Activated T-helper 2 cell treated with anti-CD3 and anti-CD28 coated beads, Interferon-gamma antibody, Interleukin-2, Interleukin-4, amounts not matched to agents 10 μg/mL and 5 μg/mL and 100 μg/mL, durations not matched to agents 14 hours and 24 hours and 36 hours (primary cell): ENCODE measurements around the gene PPFIBP2. TPM values are rescaled to one million over a fixed set of nuclear protein-coding genes. Genes with fewer than 3 reads are reported as not detected.

Source experiments
- DNase-seq: peaks from one replicate; pipeline ENCODE4 v3.0.0; 2021; ENCODE audit warnings: low spot score
- H3K27ac Mint-ChIP-seq: one replicate; pipeline ENCODE4 v1.8.0; 2021; ENCODE audit warnings: mixed read lengths
- H3K27me3 Mint-ChIP-seq: one replicate; pipeline ENCODE4 v1.8.0; 2021; ENCODE audit warnings: low read depth, mixed read lengths
- H3K36me3 Mint-ChIP-seq: one replicate; pipeline ENCODE4 v1.8.0; 2021; ENCODE audit warnings: low read depth, mixed read lengths
- H3K4me1 Mint-ChIP-seq: one replicate; pipeline ENCODE4 v1.8.0; 2021; ENCODE audit warnings: low read depth, mixed read lengths
- H3K4me3 Mint-ChIP-seq: one replicate; pipeline ENCODE4 v1.8.0; 2021; ENCODE audit warnings: low read depth, mild to moderate bottlenecking, moderate library complexity, mixed read lengths
- H3K9me3 Mint-ChIP-seq: one replicate; pipeline ENCODE4 v1.8.0; 2021; ENCODE audit warnings: mixed read lengths
- intact Hi-C: fragments of 100-400 bp; cut with micrococcal nuclease; formaldehyde crosslinking; loops from one replicate; pipeline ENCODE4 v1.15.1; 2023
- total RNA-seq: library from RNA; stranded (reverse); gene quantifications from 2 replicates; pipeline ENCODE4 v1.2.3, GENCODE V29; 2022

The PPFIBP2 gene
- total RNA-seq, 1 donor from 2014 or later = 1.1 TPM

- Mint-ChIP-seq H3K4me1 (peaks cover 14% of the 10 kb centered on the region), H3K4me3 (no peak overlapping the region), H3K27ac (no peak overlapping the region), H3K27me3 (peaks cover 32% of the 10 kb centered on the region), H3K9me3 (no peaks in the 10 kb centered on the region), H3K36me3 (no peaks in the 10 kb centered on the region)
- no peak for DNase-seq
- intact Hi-C loops = no loop called here
These were observed 68.7 kb downstream of the PPFIBP2 start for GRCh38 chr11:7582338-7582985.

- H3K27me3 Mint-ChIP-seq = peaks cover 32% of the 10 kb centered on the region
- intact Hi-C loops = no loop called here
- DNase-seq = no peak
- H3K36me3 Mint-ChIP-seq = no peaks in the 10 kb centered on the region
- peaks cover 6% of the 10 kb centered on the region for H3K4me1 Mint-ChIP-seq
- no peaks in the 10 kb centered on the region for H3K9me3 Mint-ChIP-seq
- H3K27ac Mint-ChIP-seq = no peak overlapping the region
- H3K4me3 Mint-ChIP-seq = no peak overlapping the region
These were observed 69.4 kb downstream of the PPFIBP2 start for GRCh38 chr11:7583248-7583647.

DNA sequence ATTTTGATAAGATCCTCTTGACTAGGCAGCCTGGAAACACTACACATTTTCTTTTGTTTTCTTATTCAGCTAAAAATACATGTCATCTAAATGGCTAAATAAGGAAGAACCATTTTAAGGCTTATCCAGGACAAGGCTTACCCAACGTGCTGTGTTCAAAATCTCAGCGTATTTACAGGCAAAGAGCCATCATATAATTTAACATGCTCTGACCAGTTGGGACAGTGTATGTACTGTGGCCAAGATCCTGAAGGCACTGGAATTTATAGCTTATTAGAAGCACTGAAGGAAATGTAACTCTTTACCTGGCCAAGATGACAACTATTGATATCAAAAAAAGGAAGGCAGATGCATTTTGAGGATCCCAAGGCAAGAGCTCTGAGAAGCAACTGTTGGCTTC is 71.1 kb downstream of the PPFIBP2 start:
- no peaks in the 10 kb centered on the region for H3K9me3 Mint-ChIP-seq
- no peak overlapping the region for H3K27ac Mint-ChIP-seq
- H3K27me3 Mint-ChIP-seq = peaks cover 27% of the 10 kb centered on the region
- no peak for DNase-seq
- no peaks in the 10 kb centered on the region for H3K36me3 Mint-ChIP-seq
- no peaks in the 10 kb centered on the region for H3K4me1 Mint-ChIP-seq
- intact Hi-C loops = no loop called here
- H3K4me3 Mint-ChIP-seq = no peak overlapping the region

DNA sequence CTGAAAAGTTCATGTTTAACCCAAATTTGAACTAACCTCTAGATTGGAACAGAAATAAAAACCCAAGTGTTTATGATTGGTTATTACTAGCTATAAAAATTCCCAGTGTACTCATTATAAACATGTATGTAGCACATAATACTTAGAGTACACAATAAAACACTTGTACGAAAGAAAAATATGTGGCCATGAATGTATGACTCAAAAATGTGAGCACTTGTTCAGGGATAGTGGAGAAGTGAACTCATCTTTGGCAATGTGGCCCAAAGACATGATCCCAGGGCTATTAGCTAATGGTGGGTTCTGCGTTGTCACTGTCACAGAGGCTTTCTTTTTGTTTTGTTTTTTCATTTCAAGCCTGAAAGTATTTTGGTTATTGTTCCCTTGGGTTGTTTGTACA is 72.0 kb downstream of the PPFIBP2 start:
- Mint-ChIP-seq H3K9me3 (no peaks in the 10 kb centered on the region), H3K36me3 (no peaks in the 10 kb centered on the region), H3K4me1 (no peaks in the 10 kb centered on the region), H3K4me3 (no peak overlapping the region), H3K27ac (no peak overlapping the region), H3K27me3 (peaks cover 27% of the 10 kb centered on the region)
- DNase-seq = no peak
- intact Hi-C loops = no loop called here

DNA sequence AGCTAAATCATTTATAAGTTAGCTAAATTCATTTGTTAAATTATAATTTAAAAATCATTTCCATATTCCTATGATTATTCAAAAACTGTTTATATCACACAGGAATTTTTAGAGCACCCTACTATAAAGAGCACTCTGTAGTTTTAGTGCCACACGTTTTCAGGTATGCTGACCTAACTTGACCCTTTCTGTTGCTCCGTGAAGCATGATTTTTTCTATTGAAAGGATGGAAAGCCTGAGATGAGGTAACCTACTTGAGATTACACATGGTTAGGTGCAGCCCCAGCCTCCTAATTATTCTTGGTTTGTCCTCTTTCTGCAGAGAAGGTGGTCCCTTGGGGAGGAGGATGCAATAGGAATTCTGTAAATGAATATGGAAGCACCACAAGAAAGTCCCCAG is 72.6 kb downstream of the PPFIBP2 start:
- Mint-ChIP-seq H3K27ac (no peak overlapping the region), H3K4me3 (no peak overlapping the region), H3K36me3 (no peaks in the 10 kb centered on the region), H3K27me3 (peaks cover 25% of the 10 kb centered on the region), H3K9me3 (no peaks in the 10 kb centered on the region), H3K4me1 (no peaks in the 10 kb centered on the region)
- intact Hi-C loops = no loop called here
- DNase-seq = no peak

DNA sequence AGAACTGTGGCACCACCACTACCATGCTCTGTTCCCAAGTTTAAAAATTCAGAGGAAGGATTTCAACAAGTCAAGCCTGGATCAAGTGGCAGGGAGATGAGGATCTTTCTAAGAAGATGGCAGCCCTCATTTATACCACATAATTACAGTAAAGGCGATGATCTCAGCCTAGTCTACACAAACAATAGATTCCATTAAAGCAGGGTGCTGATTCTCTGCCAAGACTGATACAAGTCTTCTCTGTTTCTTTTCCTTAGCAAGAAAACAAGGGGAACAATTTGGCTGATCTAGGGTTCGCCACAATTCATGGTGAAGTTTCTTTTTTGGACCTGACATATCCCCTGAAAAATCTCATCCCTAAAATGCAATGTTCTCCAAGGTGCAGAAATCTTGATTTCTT is 73.9 kb downstream of the PPFIBP2 start:
- intact Hi-C loops = no loop called here
- Mint-ChIP-seq H3K36me3 (no peaks in the 10 kb centered on the region), H3K27ac (no peak overlapping the region), H3K4me1 (peaks cover 1% of the 10 kb centered on the region), H3K9me3 (no peaks in the 10 kb centered on the region), H3K4me3 (no peak overlapping the region), H3K27me3 (peaks cover 19% of the 10 kb centered on the region)
- DNase-seq = no peak

DNA sequence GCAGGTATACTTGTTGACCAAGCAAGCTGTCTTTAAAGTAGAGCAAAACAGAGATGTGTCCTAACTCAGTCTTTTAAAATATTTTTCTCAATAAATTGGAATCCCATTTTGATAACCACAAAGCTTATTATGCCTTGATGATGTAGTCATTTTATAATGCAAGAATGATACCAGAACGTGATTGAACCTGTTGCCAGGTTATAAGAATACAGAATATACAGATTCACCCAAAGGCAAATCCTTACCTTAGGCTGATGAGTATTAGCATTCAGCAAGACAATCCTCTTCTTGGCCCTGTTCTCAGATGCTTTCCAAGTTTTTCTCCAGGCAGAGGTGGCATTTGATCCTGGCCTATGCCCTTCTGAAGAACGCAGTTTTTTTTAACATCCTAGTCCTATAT is 76.1 kb downstream of the PPFIBP2 start:
- DNase-seq = no peak
- Mint-ChIP-seq H3K4me1 (peaks cover 6% of the 10 kb centered on the region), H3K4me3 (no peak overlapping the region), H3K27me3 (peaks cover 7% of the 10 kb centered on the region), H3K36me3 (no peaks in the 10 kb centered on the region), H3K9me3 (no peaks in the 10 kb centered on the region), H3K27ac (no peak overlapping the region)
- intact Hi-C loops = no loop called here

- peaks cover 4% of the 10 kb centered on the region for H3K27me3 Mint-ChIP-seq
- no peak overlapping the region for H3K27ac Mint-ChIP-seq
- H3K4me1 Mint-ChIP-seq = peaks cover 6% of the 10 kb centered on the region
- no peaks in the 10 kb centered on the region for H3K9me3 Mint-ChIP-seq
- no peaks in the 10 kb centered on the region for H3K36me3 Mint-ChIP-seq
- intact Hi-C loops = no loop called here
- H3K4me3 Mint-ChIP-seq = no peak overlapping the region
- DNase-seq = no peak
These were observed 76.7 kb downstream of the PPFIBP2 start for GRCh38 chr11:7590529-7590928.

DNA sequence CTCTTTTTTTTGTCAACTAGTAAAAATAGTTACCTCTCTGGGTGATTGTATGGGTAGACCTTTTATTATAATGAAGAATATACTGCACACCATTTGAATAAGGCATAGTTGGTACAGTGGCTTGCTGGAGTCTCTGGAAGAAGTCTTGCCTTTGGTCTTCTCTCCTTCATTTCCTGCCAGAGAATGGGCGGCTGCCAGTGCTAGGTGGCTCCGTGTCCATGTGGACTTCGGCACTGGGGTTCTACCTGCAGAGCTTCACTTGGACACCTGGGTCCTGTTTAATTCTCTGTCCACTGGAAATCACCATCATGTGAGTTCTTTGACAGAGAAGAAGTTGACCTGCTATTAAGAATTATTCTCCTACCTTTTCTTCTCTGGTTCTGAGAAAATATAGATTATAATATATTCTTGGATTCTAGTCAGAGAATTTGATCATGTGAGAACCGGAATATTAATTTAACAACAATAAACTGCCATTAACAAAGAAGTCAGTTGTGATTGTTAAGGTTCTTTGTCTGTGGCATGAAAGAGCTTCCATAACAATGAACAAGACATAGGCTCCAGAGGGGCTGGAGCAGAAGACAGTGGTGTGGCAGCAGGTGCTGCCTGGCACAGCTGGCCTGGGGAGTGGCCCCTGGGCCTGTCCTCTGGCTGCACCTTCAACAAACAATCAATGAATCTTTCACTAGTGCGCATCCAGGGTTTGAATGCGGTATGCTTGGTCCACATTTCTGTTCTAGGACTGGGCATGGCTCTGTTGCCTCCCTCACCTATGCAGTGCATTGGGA is 77.5 kb downstream of the PPFIBP2 start:
- intact Hi-C loops = no loop called here
- Mint-ChIP-seq H3K27me3 (peaks cover 6% of the 10 kb centered on the region), H3K4me3 (no peak overlapping the region), H3K4me1 (peaks cover 6% of the 10 kb centered on the region), H3K27ac (no peak overlapping the region), H3K9me3 (no peaks in the 10 kb centered on the region), H3K36me3 (no peaks in the 10 kb centered on the region)
- DNase-seq = no peak

DNA sequence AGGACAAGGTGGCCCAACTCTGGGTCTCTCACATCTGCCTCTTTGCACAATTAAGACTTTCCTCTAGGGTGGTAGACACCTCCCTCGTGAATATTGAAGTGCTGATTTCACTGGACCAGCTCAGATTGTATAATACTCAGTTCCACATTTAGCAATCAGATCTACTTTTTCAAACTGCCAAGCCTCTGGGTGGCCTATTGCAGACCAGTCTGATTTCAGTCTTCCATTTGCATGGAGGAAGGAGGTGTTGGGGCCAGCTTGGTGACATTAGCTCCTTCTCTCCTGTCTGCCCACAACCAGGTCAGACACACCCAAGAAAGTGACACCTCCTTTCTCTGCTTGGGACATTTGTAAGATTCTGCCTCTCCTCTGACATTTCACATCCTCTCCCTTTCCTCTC is 78.2 kb downstream of the PPFIBP2 start:
- H3K4me3 Mint-ChIP-seq = no peak overlapping the region
- peaks cover 4% of the 10 kb centered on the region for H3K27me3 Mint-ChIP-seq
- no peak overlapping the region for H3K27ac Mint-ChIP-seq
- intact Hi-C loops = no loop called here
- no peaks in the 10 kb centered on the region for H3K36me3 Mint-ChIP-seq
- H3K9me3 Mint-ChIP-seq = no peaks in the 10 kb centered on the region
- DNase-seq = no peak
- H3K4me1 Mint-ChIP-seq = peaks cover 6% of the 10 kb centered on the region

- peaks cover 6% of the 10 kb centered on the region for H3K4me1 Mint-ChIP-seq
- no peaks in the 10 kb centered on the region for H3K36me3 Mint-ChIP-seq
- intact Hi-C loops = no loop called here
- H3K9me3 Mint-ChIP-seq = no peaks in the 10 kb centered on the region
- H3K27ac Mint-ChIP-seq = no peak overlapping the region
- H3K27me3 Mint-ChIP-seq = peaks cover 2% of the 10 kb centered on the region
- no peak for DNase-seq
- no peak overlapping the region for H3K4me3 Mint-ChIP-seq
These were observed 78.9 kb downstream of the PPFIBP2 start for GRCh38 chr11:7592711-7593110.

- DNase-seq = no peak
- Mint-ChIP-seq H3K36me3 (no peaks in the 10 kb centered on the region), H3K4me1 (peaks cover 6% of the 10 kb centered on the region), H3K4me3 (no peak overlapping the region), H3K9me3 (no peaks in the 10 kb centered on the region), H3K27me3 (peaks cover 2% of the 10 kb centered on the region), H3K27ac (no peak overlapping the region)
- intact Hi-C loops = no loop called here
These were observed 79.7 kb downstream of the PPFIBP2 start for GRCh38 chr11:7593481-7593880.

DNA sequence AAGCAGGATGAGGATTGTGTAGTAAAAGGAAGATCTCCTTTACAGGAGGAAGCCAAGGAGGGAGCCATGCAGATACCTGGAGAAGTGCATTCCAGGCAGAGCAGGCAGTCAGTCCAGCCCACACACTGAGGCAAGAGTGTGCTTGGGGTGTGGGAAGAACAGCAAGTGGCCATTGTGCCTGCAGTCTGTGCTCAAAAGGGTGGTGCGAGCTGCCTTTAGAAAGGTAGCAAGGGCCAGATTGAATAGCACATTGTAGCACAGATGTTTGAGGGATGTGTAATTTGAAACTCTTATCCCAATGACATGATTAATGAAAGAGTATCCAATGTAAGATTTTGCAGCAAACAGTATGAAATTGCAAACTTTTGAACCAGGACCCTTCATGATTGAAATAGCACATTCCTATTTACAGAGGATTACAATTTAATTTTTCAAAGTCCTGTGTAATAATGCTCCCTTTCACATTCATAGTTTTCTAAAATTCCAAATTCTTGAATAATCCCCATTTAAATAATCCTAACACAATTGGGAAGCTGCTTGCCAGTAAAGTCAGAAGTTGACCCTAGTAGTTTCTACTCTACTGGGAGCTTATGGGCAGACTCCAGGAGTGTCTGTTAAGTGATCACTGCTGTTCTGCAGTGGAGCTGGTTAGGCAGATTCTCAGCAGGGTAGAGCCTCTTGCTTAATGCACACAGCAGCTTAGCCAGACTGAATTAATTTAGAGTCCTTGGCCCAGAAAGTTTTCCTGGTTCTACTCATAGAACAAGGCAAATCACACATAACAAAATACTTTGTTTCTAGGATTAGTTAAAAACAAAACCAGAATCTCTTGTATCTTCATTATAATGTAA is 81.4 kb downstream of the PPFIBP2 start:
- H3K36me3 Mint-ChIP-seq = no peaks in the 10 kb centered on the region
- no peak overlapping the region for H3K27ac Mint-ChIP-seq
- peaks cover 6% of the 10 kb centered on the region for H3K4me1 Mint-ChIP-seq
- H3K9me3 Mint-ChIP-seq = no peaks in the 10 kb centered on the region
- intact Hi-C loops = no loop called here
- no peak for DNase-seq
- H3K4me3 Mint-ChIP-seq = no peak overlapping the region
- H3K27me3 Mint-ChIP-seq = peaks cover 2% of the 10 kb centered on the region
